CD4-positive, alpha-beta T cell treated with Interleukin-2 at 100 ng/mL for 4 hours (primary cell): ENCODE data around the gene NDFIP2.

ENCODE experiments used
- DNase-seq: peaks from one replicate; pipeline ENCODE4 v3.0.0-alpha.2; 2020; ENCODE audit warnings: low spot score

NDFIP2 gene

DNA sequence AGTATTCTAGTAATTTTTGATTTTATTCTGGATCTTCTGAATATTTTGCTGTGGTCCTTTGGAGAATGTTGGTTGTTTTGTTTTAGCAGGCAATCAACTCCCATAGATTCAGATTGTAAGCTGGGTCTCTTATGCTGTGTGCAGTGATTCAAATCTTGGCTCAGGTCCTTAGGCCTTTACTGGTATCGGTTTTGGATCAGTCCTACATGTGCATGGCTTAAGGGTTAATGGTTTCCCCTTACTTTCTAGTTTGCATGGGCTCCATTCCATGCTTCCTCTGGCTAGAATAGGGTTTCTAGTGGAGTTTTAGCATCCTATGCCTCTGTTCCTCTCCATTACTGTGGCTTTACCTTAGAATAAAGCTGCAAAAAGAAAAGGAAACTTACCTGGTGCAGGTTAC lies 16.1 kb downstream of the NDFIP2 start:
- DNase-seq = no peak

DNA sequence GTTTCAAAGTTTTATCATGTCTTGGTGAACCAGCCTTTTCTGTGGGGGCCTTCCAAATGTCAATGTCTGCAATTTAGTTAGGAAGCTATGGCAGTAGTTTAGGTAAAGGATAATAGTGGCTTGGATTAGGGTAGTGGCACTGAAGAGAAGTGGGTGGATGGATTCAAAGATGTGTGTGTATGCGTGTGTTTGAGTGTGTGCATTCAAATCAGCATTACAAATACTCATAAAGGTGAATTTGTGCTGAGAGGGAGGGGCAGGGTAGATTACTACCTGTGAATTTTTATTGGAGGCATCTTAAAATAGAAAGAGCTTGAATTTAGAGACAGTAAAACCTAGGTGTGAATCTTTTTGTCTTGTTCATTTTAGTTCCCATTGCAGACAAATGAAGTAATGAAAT lies 16.9 kb downstream of the NDFIP2 start:
- DNase-seq = no peak

DNA sequence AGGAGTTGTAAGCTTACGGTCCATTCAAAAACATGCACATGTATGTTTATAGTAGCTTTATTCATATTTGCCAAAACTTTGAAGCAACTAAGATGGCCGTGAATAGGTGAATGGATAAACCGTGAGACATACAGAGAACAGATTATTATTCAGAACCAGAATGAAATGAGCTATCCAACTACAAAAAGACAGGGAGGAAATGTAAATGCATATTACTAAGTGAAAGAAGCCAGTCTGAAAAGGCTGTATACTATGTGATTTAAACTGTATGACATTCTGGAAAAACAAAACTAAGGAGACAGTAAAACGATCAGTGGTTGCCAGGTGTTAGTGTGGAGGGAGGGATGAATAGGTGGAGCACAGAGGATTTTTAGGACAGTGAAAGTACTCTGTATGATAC lies 19.9 kb downstream of the NDFIP2 start:
- DNase-seq = no peak

DNA sequence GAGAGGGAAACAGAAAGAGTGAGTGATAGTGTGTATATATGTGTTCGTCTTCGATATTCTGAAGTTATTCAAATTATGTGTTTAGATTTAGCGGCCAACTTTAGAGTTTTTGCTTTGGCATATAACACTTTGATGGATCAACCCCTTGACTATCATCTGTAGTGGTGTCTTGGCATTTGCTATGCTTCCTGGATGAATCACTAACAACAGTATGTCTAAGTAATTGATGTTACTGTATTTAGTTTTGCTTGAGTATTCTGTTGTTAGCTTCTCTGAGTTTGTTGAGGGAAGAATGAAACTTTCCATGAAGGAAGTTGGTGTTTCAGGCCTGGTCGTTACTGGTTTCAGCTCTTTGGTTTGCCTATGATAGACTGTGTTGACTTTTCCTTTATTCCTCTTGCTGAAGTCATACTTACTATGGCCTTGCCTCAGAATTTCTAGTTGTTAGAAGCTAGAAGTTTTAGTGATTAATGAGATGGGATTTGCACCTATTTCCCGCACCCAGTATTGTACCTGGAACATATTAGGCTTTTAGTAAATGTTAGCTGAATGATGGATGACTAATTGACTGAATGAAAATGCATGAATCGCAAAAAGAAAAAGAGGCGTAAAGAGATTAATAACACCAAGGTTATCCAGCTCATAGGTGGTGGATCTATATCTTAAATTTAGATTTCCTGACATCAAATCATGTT lies 20.7 kb downstream of the NDFIP2 start:
- DNase-seq = no peak

DNA sequence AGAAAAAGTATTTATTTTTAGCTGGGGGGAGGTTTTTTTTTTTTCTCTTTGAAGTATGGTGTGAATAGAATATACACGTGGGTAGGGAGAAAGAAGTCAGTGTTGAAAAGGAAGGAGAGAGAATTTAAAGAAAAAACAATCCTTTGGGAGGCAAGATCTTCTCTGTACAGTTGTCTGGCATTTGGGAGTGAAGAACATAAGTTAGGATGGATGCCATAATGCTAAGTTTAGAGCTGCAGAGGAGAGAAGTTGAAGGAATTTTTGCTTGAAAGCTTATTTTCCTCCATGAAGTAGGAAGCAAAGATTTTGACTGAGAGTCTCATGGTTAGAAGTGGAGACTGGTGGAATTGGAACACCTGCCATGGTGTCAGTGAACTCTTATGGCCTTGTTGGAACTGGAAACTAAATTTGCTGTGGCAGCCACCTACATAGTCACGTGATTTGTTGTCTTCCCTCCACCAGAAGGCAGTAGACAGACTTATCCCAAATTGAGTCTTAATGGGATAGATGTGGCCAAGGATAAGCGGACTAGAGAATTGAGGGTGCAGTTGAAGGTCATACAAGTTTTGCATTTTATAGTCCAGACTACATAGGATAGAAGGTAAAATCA lies 22.0 kb downstream of the NDFIP2 start:
- DNase-seq = no peak

DNA sequence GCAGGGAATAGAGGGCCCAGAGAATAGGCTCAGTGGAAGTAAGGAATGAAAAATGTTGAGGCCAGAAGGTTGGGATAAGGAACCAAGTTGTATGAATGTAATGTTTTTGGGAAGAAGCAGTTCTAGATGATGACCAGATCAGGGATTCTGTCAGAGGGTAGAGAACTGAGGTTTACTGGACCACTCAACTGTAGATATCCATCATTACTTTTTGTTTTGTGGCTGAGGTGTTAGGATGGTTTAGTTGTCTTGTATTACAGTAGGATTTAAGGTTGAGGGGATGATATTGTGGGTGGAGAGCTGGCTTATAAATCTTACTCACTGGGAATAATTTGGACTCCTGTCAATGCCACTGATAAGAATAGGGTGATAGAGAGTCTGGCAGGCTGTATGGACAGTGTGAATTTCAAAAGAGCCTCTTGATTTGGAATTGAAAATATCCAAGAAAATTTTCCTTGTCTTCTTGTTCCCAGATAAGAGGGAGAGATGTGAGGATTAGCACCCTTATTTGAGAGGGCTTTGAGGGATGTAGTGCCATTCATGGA lies 22.6 kb downstream of the NDFIP2 start:
- DNase-seq = no peak

DNA sequence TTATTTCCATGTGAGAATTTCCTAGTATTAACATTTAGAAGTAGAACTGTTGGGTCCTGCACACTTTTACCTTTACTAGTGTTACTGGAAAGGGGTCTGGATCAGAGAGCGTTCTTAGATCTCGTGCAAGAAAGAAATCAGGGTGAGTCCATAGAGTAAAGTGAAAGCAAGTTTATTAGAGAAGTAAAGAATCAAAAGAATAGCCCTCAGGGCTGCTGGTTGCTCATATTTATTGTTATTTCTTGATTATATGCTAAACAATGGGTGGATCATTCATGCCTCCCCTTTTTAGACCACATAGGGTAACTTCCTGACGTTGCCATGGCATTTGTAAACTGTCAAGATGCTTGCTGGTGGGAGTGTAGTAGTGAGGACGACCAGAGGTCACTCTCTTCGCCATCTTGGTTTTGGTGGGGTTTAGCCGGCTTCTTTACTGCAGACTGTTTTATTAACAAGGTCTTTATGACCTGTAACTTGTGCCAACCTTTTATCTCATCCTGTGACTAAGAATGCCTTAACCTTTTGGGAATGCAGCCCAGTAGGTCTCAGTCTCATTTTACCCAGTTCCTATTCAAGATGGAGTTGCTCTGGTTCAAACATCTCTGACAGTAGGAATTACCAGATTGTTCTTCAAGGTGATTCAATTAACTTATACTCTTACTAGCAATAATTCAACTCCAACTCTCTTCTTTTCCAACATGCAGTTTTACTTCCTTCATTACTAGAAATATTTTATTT lies 27.4 kb downstream of the NDFIP2 start:
- no peak for DNase-seq

DNA sequence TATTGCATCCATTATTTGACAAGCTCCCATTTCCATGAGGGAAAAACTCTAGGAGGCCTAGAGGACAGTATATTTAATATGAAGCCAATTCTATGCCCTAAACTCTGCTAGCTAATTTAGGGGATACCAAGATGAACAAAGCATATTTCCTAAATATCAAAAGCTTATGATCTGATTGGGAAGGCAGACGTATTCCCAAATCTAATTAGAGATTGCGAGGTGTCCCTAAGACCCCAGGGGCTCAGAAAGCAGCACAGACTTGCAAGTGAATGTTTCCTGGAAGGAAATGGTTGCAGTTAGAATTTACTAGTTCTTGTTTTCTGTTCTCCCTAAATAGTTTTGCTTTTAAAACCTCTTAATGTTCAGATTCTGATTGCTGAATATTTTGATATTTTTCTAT lies 30.7 kb downstream of the NDFIP2 start:
- DNase-seq = no peak

DNA sequence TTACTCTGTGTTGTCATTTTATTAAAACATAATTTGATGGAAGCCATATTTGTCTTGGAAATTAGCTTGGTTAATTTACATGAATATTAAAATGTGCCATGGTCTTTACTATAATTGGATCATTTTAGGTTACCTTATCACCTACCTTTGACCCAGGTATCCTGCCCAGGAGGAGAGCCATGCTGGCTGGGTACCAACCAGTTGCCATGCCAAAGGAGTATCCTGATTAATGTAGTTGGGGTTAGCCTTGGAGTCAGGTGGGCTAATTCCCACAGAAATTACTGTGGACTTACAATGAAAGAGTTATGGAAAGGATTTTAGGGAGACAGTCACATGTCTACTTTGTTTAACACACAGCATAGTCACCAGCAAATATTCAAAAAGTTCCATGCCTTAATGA lies 32.0 kb downstream of the NDFIP2 start:
- no peak for DNase-seq

DNA sequence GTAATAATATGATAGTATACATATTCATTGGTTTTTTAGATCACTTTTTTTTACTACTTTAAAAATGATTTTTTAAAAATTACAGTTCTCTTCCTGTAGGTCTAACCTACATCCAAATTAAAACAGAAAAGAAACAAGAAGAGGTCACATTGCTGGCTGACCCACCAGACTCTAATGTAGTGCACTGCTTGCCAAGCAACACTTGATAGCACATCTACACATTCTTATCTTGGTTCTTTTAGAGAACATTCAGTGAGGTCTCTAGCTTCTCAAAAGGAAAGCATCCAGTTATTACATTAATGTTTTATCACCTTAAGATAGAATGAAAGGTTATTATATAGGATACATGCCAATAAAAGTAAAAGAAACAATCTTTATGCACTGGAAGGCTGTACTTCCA lies 35.6 kb downstream of the NDFIP2 start:
- DNase-seq = no peak

DNA sequence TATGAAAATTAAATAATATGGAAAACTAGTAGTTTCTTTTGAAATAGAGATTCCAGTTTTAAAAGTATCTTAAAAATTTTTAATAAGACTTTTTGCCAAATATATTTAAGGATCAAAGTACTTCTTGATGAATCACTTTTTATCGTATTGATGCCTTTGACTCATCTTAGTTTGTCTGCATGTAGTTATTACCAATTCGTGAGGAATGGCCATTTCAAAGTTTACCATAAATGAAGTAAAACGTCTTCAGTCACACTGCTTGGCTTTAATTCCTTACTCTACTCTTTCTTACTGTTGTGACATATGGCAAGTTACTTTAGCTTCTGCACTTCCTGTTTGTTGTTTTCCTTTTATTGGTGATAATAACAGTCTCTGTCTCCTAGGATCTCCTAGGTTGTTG lies 38.3 kb downstream of the NDFIP2 start:
- DNase-seq = no peak

DNA sequence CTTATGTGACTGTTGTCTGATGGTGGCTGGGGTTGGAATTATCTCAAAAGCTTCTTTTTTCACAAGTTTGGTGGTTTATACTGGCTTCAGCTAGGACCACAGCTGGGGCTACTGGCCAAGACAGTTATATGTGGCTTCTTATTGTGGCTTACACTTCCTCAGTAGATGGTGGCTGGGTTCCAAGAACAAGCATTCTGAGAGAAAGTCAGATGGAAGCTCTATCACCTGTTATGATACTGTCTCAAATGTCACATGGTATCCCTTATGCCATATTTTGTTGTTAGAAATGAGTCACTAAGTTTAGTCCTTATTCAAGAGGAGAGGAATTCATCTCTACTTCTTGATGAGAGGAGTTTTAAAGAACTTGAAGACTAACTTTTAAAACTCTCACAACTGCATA lies 41.6 kb downstream of the NDFIP2 start:
- peak; percentile 54 for DNase-seq

DNA sequence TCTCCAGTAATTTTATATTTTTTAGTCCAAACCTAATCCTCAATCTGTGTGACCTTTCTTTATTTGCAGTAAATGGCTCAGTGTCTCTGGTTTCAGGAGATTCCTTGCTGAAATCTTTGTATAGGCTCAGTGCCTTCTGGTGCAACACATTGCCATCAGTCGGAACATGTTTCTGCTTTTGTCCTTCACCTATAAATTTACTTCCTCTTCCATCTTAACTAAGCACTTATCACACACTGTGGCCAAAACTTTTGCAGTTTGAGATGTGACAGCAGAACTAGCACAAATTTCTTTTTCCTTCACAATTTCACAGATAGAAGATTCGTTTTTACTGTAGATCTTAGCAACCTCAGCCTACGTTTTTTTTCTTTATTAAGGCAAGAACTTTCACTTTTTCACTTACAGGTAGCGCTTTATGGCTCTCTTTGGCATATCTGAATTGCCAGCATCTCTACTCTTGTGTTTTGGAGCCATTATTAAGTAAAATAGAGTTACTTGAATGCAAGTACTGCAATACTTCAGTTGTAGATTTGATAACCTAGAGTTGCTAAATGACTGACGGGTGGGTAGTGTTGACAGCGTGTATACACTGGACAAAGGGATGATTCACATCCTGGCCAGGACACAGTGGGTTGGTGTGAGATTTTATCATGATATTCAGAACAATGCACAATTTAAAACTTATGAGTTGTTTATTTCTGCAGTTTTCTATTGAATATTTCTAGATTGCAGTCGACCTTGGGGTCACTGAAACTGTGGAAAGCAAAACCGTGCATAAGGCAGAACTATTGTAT lies 44.3 kb downstream of the NDFIP2 start:
- DNase-seq = peak; percentile 5

DNA sequence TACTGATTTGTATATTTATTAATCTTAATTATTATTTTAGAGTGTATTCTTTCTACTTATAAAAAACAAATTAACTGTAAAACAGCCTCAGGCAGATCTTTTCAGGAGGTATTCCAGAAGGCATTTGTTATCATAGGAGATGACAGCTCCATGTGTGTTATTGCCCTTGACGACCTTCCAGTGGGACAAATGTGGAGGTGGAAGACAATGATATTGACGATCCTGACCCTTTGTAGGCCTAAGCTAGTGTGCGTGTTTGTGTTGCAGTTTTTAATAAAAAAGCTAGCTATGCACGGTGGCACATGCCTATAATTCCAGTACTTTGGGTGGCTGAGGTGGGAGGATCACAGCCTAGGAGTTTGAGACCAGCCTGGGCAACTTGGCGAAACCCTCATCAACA lies 46.7 kb downstream of the NDFIP2 start:
- no peak for DNase-seq

DNA sequence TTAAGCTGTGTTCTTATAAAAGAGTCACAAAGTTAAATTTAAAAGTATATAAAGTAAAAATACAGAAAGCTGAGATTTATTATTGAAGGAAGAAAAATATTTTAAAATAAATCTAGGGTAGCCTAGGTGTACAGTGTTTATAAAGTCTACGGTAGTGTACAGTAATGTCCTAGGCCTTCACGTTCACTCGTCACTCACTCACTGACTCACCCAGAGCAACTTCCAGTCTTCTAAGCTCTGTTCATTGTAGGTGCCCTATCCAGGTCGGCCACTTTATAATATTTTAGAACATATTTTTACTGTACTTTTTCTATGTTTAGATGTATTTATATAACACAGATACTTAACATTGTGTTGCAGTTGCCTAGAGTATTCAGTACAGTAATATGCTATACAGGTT lies 47.4 kb downstream of the NDFIP2 start:
- no peak for DNase-seq

DNA sequence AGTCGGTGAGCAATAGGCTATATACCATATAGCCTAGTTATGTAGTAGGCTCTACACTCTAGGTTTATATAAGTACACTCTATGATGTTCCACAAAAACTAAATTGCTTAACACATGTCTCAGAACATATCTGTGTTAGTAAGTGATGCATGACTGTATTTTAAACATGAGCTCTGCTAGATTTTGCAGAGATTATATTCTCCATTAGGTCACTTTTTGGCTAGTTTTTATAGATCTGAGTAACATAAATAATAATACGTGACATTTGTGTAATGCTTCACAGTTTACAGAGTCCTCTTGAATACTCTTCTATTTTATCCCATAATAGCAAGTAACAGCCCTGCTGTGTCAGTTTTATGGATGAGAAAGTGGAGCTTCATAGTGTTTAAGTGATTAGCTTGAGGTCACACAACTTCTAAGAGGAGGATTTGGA lies 47.8 kb downstream of the NDFIP2 start:
- DNase-seq = no peak

DNA sequence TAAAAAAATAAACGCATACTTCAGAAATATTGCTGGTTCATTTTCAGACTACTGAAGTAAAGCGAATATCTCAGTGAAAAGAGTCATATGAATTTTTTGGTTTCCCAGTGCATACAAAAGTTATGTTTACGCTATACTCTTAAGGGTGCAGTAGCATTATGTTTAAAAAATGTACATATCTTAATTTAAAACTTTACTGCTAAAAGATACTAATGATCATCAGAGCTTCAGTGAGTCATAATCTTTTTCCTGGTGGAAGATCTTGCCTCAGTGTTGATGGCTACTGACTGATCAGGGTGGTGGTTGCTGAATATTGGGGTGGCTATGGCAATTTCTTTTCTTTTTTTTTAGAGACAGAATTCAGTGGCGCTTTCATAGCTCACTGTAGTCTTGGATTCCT lies 48.9 kb downstream of the NDFIP2 start:
- no peak for DNase-seq

DNA sequence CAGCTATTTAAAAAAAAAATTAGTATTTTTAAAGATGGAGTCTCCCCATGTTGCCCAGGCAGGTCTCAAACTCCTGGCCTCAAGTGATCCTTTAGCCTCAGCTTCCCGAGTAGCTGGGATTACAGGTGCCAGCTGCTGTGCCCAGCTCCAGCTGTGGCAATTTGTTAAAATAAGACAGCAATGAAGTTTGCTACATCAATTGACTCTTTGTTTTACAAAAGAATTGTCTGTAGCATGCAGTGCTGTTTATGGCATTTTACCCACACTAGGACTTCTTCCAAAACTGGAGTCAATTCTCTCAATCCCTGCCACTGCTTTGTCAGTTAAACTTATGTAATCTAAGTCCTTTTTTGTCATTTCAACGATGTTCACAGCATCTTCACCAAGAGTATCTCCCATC lies 49.3 kb downstream of the NDFIP2 start:
- no peak for DNase-seq

DNA sequence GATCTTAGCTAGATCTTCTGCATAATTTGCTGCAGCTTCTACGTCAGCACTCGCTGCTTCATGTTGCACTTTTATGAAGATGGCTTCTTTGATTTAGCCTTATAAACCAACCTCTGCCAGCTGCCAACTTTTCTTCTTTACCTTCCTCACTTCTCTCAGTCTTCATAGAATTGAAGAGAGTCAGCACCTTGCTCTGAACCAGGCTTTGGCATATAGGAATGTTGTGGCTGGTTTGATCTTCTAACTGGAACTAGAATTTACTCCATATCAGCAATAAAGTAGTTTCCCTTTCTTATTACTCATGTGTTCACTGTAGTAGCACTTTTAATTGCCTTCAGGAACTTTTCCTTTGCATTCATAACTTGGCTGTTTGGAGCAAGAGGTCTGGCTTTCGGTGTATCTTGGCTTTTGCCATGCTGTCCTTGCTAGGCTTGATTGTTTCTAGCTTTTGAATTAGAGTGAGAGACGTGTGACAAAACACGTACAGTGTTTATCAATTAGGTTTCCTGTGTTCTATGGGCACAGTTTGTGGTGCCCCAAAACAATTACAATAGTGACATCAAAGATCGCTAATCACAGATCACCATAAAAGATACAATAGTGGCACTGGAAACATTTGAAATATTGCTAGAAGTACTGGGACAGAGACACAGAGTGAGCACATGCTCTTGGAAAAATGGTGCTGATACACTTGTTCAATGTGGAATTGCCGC lies 50.7 kb downstream of the NDFIP2 start:
- no peak for DNase-seq

DNA sequence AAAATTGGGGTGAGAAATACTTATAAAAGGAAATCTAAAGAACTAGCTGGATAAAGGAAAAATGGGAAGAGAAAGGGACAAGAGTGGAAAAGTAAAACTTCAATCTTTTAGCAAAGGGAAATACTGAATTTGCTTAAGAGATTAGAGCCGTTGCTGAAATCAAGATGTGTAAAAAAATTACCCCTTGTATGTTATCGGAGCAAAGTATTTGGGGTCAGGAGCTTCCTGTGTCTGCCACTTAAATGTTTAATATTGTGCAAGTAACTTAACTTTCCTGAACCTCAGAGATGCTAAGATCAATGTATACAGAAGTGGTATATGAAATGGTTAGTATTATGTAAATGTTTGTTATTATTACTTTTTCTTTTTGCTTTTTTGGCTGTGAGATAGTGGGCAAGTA lies 51.6 kb downstream of the NDFIP2 start:
- DNase-seq = no peak

DNA sequence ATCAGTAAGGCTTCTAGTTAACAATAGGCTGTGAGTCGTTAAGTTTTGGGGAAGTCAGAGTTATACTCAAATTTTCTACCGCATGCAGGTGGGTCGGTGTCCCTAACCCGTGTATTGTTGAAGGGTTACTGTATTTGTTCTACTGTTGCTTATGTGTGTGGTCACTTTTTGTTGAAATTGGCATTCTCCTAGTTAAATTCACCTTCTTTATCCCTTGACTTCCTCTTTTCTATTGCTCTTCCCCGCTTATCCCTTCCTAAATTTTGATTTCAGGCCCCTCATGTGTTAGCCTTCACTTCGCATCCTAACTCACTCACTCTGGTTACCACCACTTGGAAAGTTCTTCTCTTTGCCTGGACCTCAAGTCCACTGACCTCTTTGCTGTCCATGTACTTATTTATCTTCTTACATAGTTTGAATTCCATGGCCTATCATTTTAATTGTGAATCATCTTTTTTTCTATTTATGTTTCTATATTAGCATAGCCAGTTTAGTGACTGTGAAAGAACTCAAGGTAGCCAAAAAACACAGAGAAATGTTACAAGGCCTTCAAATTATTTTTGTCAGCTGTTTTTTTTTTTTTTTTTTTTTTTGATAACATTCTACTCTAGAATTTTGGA lies 52.9 kb downstream of the NDFIP2 start:
- no peak for DNase-seq
